ENCODE results near the gene ECD. TPM values are rescaled to one million over a fixed set of nuclear protein-coding genes. Genes with fewer than 3 reads are reported as not detected.

The ECD gene
- total RNA-seq, 1 donor from 2014 or later = 38.0 TPM

DNA sequence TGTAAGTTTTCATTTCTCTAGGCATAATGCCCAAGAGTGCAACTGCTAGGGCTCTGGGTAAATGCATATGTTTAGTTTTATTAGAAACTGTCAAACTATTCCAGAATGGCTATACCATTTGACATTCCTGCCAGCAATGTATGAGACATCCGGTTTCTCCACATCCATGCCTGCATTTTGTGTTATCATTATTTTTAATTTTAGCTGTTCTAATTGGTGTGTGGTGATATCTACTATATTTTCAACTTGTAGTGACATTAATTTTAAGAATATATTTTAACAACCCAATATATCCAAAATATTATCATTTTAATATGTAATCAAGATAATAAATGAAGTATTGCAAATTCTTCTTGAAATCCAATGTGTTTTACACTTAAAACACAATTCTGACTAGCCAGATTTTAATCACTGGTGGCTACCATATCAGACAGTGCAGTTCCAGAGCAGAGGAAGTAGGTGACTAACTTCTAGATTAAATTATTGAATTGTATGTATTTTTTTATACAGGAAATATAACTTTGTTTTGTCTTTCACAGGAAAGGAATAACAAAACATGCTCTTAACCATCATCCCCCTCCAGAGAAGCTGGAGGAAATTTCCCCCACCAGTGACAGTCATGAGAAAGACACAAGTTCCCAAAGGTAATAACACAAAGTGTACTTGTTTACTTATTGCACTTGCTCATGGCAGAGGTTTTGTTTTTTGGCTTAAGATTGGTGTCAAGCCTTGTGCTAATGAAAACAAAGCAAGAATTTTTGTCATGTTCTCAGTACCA is 6.5 kb upstream of the ECD start:
- no peak for DNase-seq (ENCODE audit: low spot score)
- no peaks in the 10 kb centered on the region for H3K27me3 Mint-ChIP-seq (ENCODE audit: insufficient read depth)
- H3K4me1 Mint-ChIP-seq (ENCODE audit: low read depth) = no peaks in the 10 kb centered on the region
- H3K36me3 Mint-ChIP-seq (ENCODE audit: low read depth) = peaks cover 6% of the 10 kb centered on the region
- H3K27ac Mint-ChIP-seq = no peak overlapping the region
- H3K4me3 Mint-ChIP-seq = no peak overlapping the region
- intact Hi-C loops (cut with micrococcal nuclease) = no loop called here
- no peaks in the 10 kb centered on the region for H3K9me3 Mint-ChIP-seq

GRCh38 chr10:73172867-73173266 is 5.1 kb upstream of the ECD start:
- H3K36me3 Mint-ChIP-seq (ENCODE audit: low read depth) = peaks cover 5% of the 10 kb centered on the region
- H3K4me1 Mint-ChIP-seq (ENCODE audit: low read depth) = peaks cover 7% of the 10 kb centered on the region
- no peaks in the 10 kb centered on the region for H3K9me3 Mint-ChIP-seq
- no peak for DNase-seq (ENCODE audit: low spot score)
- H3K4me3 Mint-ChIP-seq = no peak overlapping the region
- intact Hi-C loops (cut with micrococcal nuclease) = no loop called here
- no peaks in the 10 kb centered on the region for H3K27me3 Mint-ChIP-seq (ENCODE audit: insufficient read depth)
- no peak overlapping the region for H3K27ac Mint-ChIP-seq

GRCh38 chr10:73169320-73169719 is 1.5 kb upstream of the ECD start:
- Mint-ChIP-seq H3K27ac (no peak overlapping the region), H3K4me3 (peak overlapping the region; percentile 30), H3K27me3 (ENCODE audit: insufficient read depth) (no peaks in the 10 kb centered on the region), H3K4me1 (ENCODE audit: low read depth) (peaks cover 33% of the 10 kb centered on the region), H3K9me3 (no peaks in the 10 kb centered on the region), H3K36me3 (ENCODE audit: low read depth) (peaks cover 18% of the 10 kb centered on the region)
- intact Hi-C loops (cut with micrococcal nuclease) = loop anchor here (5.0 to 10.0 kb wide), 5 partner anchors 188 to 1085 kb away; partner anchors contain the start of genes CFAP70, MCU, PPP3CB and SPOCK2
- no peak for DNase-seq (ENCODE audit: low spot score)

- DNase-seq (ENCODE audit: low spot score) = no peak
- H3K36me3 Mint-ChIP-seq (ENCODE audit: low read depth) = peaks cover 22% of the 10 kb centered on the region
- peak overlapping the region; percentile 94 for H3K4me3 Mint-ChIP-seq
- H3K27ac Mint-ChIP-seq = peak overlapping the region; percentile 91
- no peaks in the 10 kb centered on the region for H3K9me3 Mint-ChIP-seq
- intact Hi-C loops (cut with micrococcal nuclease) = loop anchor here (1.0 to 10.0 kb wide), 9 partner anchors 72 to 1084 kb away; partner anchors contain the start of genes CFAP70, MCU, MRPS16 and P4HA1
- H3K27me3 Mint-ChIP-seq (ENCODE audit: insufficient read depth) = no peaks in the 10 kb centered on the region
- H3K4me1 Mint-ChIP-seq (ENCODE audit: low read depth) = peaks cover 37% of the 10 kb centered on the region
Observed at GRCh38 chr10:73168465-73168803, 626 bp upstream of the ECD start.

DNA sequence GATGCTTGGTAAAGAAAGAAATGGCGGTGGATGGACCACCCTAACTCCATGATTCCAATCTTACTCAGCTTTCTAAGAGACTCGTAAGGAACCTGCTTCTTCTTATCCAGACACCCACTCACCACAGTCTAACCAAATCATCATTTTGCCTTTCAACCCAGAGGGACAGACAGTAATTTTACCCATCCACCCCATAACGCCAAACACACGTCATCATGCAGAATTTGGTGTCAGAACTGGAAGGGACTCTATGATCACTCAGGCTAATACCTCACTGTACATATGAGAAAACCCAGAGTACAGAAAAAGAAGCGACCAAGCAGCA is 388 bp downstream of the ECD start:
- intact Hi-C loops (cut with micrococcal nuclease) = loop anchor here (1.0 to 10.0 kb wide), 6 partner anchors 8 to 1083 kb away; partner anchors contain the start of genes CFAP70, MCU, PPP3CB and SPOCK2
- H3K36me3 Mint-ChIP-seq (ENCODE audit: low read depth) = peaks cover 26% of the 10 kb centered on the region
- H3K27ac Mint-ChIP-seq = peak overlapping the region; percentile 99
- H3K27me3 Mint-ChIP-seq (ENCODE audit: insufficient read depth) = no peaks in the 10 kb centered on the region
- peak; percentile 4 for DNase-seq (ENCODE audit: low spot score)
- no peaks in the 10 kb centered on the region for H3K9me3 Mint-ChIP-seq
- peaks cover 47% of the 10 kb centered on the region for H3K4me1 Mint-ChIP-seq (ENCODE audit: low read depth)
- H3K4me3 Mint-ChIP-seq = peak overlapping the region; percentile 99

DNA sequence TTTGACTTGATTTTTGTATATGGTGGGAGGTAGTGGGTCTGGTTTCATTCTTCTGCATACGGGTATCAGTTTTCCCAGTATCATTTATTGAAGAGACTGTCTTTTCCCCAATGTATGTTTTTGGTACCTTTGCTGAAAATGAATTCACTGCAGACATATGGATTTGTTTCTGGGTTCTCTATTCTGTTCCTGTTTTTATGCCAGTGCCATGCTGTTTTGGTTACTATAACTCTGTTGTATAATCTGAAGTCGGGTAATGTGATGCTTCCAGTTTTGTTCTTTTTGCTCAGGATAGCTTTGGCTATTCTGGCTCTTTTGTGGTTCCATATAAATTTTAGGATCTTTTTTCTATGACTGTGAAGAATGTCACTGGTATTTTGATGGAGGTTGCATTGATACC is 836 bp downstream of the ECD start:
- Mint-ChIP-seq H3K27ac (peak overlapping the region; percentile 99), H3K9me3 (no peaks in the 10 kb centered on the region), H3K36me3 (ENCODE audit: low read depth) (peaks cover 29% of the 10 kb centered on the region), H3K27me3 (ENCODE audit: insufficient read depth) (no peaks in the 10 kb centered on the region), H3K4me3 (peak overlapping the region; percentile 99), H3K4me1 (ENCODE audit: low read depth) (peaks cover 52% of the 10 kb centered on the region)
- no peak for DNase-seq (ENCODE audit: low spot score)
- intact Hi-C loops (cut with micrococcal nuclease) = loop anchor here (1.0 to 10.0 kb wide), 6 partner anchors 8 to 1082 kb away; partner anchors contain the start of genes CFAP70, MCU, PPP3CB and SPOCK2

DNA sequence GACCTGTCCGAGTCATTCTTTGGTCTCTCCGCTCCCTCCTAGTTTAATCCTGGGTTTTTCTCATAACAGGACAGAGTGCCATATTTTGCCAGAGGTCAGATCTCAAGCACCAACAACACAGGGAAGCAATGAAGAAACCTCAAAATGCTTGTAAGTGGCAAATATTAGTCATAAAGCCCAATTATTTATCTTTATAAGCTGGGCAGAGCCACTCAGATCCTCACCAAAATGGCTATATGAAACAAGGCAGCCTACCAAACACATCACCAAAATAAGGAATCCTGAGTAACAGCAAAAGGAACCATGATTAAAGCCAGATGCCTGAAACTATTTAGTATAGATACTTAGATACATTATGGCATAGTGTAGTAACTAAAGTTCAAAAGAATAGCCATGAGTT is 4.7 kb downstream of the ECD start:
- DNase-seq (ENCODE audit: low spot score) = no peak
- H3K9me3 Mint-ChIP-seq = no peaks in the 10 kb centered on the region
- H3K4me1 Mint-ChIP-seq (ENCODE audit: low read depth) = peaks cover 67% of the 10 kb centered on the region
- no peak overlapping the region for H3K4me3 Mint-ChIP-seq
- H3K27me3 Mint-ChIP-seq (ENCODE audit: insufficient read depth) = no peaks in the 10 kb centered on the region
- intact Hi-C loops (cut with micrococcal nuclease) = loop anchor here (10.0 kb wide), 1 partner anchor 1078 kb away; the partner anchor contains the start of gene SPOCK2
- H3K27ac Mint-ChIP-seq = no peak overlapping the region
- H3K36me3 Mint-ChIP-seq (ENCODE audit: low read depth) = peaks cover 44% of the 10 kb centered on the region

DNA sequence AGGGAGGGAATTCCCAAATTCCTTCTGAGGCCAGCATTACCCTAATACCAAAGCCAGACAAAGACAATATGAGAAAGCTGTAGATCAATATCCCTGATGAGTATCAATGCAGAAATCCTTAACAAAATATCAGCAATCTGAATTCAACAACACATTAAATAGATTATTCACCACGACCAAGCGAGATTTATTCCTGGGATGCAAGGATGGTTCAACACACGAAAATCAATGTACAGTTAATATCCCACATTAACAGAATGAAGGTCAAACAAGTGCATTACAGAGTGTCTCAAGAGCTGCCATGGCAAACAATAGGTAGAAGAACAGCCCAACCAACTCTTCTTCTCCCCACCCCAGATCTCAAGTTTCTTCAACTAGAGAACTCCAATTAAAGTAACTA is 6.1 kb downstream of the ECD start:
- Mint-ChIP-seq H3K4me1 (ENCODE audit: low read depth) (peaks cover 57% of the 10 kb centered on the region), H3K4me3 (no peak overlapping the region), H3K27ac (no peak overlapping the region), H3K36me3 (ENCODE audit: low read depth) (peaks cover 39% of the 10 kb centered on the region), H3K9me3 (no peaks in the 10 kb centered on the region), H3K27me3 (ENCODE audit: insufficient read depth) (no peaks in the 10 kb centered on the region)
- DNase-seq (ENCODE audit: low spot score) = no peak
- intact Hi-C loops (cut with micrococcal nuclease) = loop anchor here (10.0 kb wide), 1 partner anchor 1077 kb away; the partner anchor contains the start of gene SPOCK2

DNA sequence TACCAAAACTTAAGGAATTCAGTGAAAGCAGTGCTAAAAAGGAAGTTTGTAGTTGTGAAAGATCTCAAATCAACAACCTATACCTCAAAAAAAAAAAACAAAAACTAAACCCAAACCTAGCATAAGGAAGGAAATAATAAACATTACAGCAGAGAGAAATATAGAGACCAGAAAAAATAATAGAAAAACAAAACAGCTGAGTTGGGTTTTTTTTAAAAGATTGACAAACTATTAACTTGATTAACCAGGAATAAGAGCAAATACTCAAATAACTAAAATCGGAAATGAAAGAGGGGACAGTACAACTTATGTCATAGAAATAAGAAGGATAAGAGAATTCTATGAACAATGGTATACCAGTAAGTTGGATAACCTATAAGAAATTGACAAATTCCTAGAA is 6.7 kb downstream of the ECD start:
- Mint-ChIP-seq H3K4me3 (no peak overlapping the region), H3K27ac (no peak overlapping the region), H3K4me1 (ENCODE audit: low read depth) (peaks cover 51% of the 10 kb centered on the region), H3K36me3 (ENCODE audit: low read depth) (peaks cover 41% of the 10 kb centered on the region), H3K27me3 (ENCODE audit: insufficient read depth) (no peaks in the 10 kb centered on the region), H3K9me3 (no peaks in the 10 kb centered on the region)
- no peak for DNase-seq (ENCODE audit: low spot score)
- intact Hi-C loops (cut with micrococcal nuclease) = loop anchor here (10.0 kb wide), 1 partner anchor 1076 kb away; the partner anchor contains the start of gene SPOCK2

- Mint-ChIP-seq H3K27ac (no peak overlapping the region), H3K4me3 (no peak overlapping the region), H3K9me3 (no peaks in the 10 kb centered on the region), H3K36me3 (ENCODE audit: low read depth) (peaks cover 38% of the 10 kb centered on the region), H3K27me3 (ENCODE audit: insufficient read depth) (no peaks in the 10 kb centered on the region), H3K4me1 (ENCODE audit: low read depth) (peaks cover 40% of the 10 kb centered on the region)
- peak; percentile 21 for DNase-seq (ENCODE audit: low spot score)
- intact Hi-C loops (cut with micrococcal nuclease) = loop anchor here (1.0 kb wide), 3 partner anchors 8 to 795 kb away; partner anchors contain the start of gene P4HA1
Observed at GRCh38 chr10:73159038-73159648, 8.7 kb downstream of the ECD start.

DNA sequence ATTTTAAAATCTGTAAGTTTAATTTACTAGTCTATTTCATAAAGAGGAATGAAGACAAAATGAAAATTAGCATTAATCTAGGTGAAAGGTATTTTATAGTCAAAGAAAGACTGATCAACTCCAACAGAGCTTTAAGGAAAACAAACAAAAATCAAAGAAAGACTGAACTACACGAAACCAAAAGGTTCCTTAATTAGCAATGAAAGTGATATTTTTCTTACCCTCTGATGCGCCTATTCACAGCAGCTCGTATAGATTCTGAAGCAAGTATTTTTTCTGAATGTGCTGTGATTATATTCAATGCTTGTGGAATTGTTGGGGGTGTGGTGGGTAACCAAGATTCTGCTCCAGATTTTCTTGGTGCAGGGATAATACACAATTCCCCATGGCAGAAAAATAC is 11.8 kb downstream of the ECD start:
- no peak for DNase-seq (ENCODE audit: low spot score)
- Mint-ChIP-seq H3K27me3 (ENCODE audit: insufficient read depth) (no peaks in the 10 kb centered on the region), H3K4me3 (no peak overlapping the region), H3K9me3 (peaks cover 4% of the 10 kb centered on the region), H3K27ac (no peak overlapping the region), H3K36me3 (ENCODE audit: low read depth) (peaks cover 36% of the 10 kb centered on the region), H3K4me1 (ENCODE audit: low read depth) (peaks cover 12% of the 10 kb centered on the region)
- intact Hi-C loops (cut with micrococcal nuclease) = no loop called here

DNA sequence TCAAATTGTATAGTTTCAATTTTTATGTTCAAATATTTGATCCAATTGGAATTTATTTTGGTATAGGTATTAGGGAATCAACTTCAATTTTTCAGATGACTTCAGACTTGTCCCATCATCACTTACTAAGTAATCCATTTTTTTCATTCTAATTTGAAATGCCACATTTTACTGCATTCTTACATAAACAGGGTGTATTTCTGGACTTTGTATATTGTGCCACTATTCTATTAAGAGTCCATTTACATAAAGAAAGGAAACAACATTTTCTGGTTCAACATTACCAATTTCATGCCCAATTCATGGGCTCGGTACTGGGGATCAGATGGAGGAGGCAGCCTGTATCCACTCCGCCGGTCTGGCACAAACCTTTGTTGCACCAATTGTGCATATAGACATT is 15.8 kb downstream of the ECD start:
- peaks cover 44% of the 10 kb centered on the region for H3K36me3 Mint-ChIP-seq (ENCODE audit: low read depth)
- H3K9me3 Mint-ChIP-seq = peaks cover 4% of the 10 kb centered on the region
- intact Hi-C loops (cut with micrococcal nuclease) = no loop called here
- H3K27ac Mint-ChIP-seq = no peak overlapping the region
- no peaks in the 10 kb centered on the region for H3K4me1 Mint-ChIP-seq (ENCODE audit: low read depth)
- no peaks in the 10 kb centered on the region for H3K27me3 Mint-ChIP-seq (ENCODE audit: insufficient read depth)
- no peak overlapping the region for H3K4me3 Mint-ChIP-seq
- no peak for DNase-seq (ENCODE audit: low spot score)
